Measurements from ENCODE around the gene MYCN. TPM values are rescaled to one million over a fixed set of nuclear protein-coding genes. Genes with fewer than 3 reads are reported as not detected.

Gene MYCN
- total and polyA plus RNA-seq, 2 of the 8 experiments (the other 6 are each of a cell fraction or from before 2014, with no cell fraction given): 87.8 to 137 TPM

DNA sequence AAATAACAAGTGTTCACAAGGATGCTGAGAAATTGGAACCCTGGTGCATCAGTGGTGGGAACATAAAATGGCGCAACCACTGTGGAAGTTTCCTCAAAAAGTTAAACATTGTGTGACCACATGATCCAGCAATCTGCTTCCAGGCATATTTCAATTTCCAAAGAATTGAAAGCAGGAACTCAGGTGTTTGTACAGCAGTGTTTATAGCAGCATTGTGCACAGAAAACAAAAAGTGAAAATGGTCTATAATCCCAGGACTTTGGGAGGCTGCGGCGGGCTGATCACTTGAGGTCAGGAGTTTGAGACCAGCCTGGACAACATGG lies 38.6 kb upstream of the MYCN start:
- Histone ChIP-seq H3K18ac (ENCODE audit: extremely low read depth, low read length) (no peak overlapping the region), H2BK5ac (ENCODE audit: low read depth, low read length) (no peak overlapping the region), H3K14ac (ENCODE audit: insufficient read length) (no peak overlapping the region), H3K9ac (replicated peaks in 1 of 4; ENCODE audit: extremely low read depth in 1 of 4, low read depth in 3 of 4, low read length in 3 of 4) (no peak overlapping the region), H4K20me1 (replicated peaks in 1 of 2; ENCODE audit: control insufficient read depth in 1 of 2, insufficient read depth in 2 of 2, low read length in 2 of 2) (no peaks in the 10 kb centered on the region), H3K36me3 (ENCODE audit: control insufficient read depth in 2 of 4, insufficient read depth in 4 of 4, low read length in 3 of 4) (no peaks in the 10 kb centered on the region), H2BK120ac (replicated peaks; ENCODE audit: low read depth, low read length) (no peak overlapping the region), H2BK15ac (ENCODE audit: low read length) (no peak overlapping the region), H2AK5ac (ENCODE audit: low read depth, low read length) (no peak overlapping the region), H4K91ac (replicated peaks; ENCODE audit: insufficient read length, low read length) (no peak overlapping the region), H2BK12ac (ENCODE audit: low read depth, low read length) (no peak overlapping the region), H3K4me1 (replicated peaks in 1 of 4; ENCODE audit: control insufficient read depth in 3 of 4, insufficient read depth in 4 of 4, low read length in 3 of 4) (no peaks in the 10 kb centered on the region), H4K5ac (ENCODE audit: insufficient read length, low read depth, low read length) (no peak overlapping the region), H3K79me2 (ENCODE audit: control insufficient read depth in 1 of 2, insufficient read depth in 2 of 2, low read length in 2 of 2) (no peaks in the 10 kb centered on the region), H3K27ac (ENCODE audit: low read depth, low read length) (no peak overlapping the region), H3K23me2 (ENCODE audit: low read depth, low read length) (no peaks in the 10 kb centered on the region), H3K4me3 (ENCODE audit: extremely low read depth in 1 of 4, insufficient read depth in 2 of 4, low read depth in 3 of 4, low read length in 4 of 4) (no peak overlapping the region), H3K79me1 (ENCODE audit: low read depth, low read length) (no peaks in the 10 kb centered on the region), H3K4me2 (ENCODE audit: insufficient read depth in 1 of 2, low read depth in 2 of 2, low read length in 2 of 2) (no peak overlapping the region), H3K4ac (replicated peaks; ENCODE audit: insufficient read length, low read depth, low read length) (no peak overlapping the region), H3K56ac (replicated peaks; ENCODE audit: insufficient read length, low read depth, low read length) (no peak overlapping the region), H3K27me3 (replicated peaks in 1 of 4; ENCODE audit: control insufficient read depth in 3 of 4, extremely low read depth in 1 of 4, insufficient read depth in 3 of 4, low read length in 3 of 4) (no peaks in the 10 kb centered on the region), H3K23ac (ENCODE audit: insufficient read length) (no peak overlapping the region), H4K8ac (ENCODE audit: extremely low read depth, insufficient read depth, low read length) (no peak overlapping the region), H2AFZ (ENCODE audit: low read length) (no peak overlapping the region), H2BK20ac (ENCODE audit: low read length) (no peak overlapping the region), H3K9me3 (ENCODE audit: insufficient read depth in 2 of 2, low read depth in 1 of 2, low read length in 1 of 2) (0 out of 4 replicates have a peak, but pooled peaks cover 0 to 7% of the 10 kb centered on the region in 2 experiments)
- ChIA-PET POLR2A (ENCODE audit: partially characterized antibody) (no interaction called here), CTCF (ENCODE audit: partially characterized antibody) (interaction anchor here (1.1 to 1.9 kb wide), 2 partner anchors 38 to 338 kb away, joined by 3 to 5 read pairs; no protein-coding TSS in a partner anchor)
- TF ChIP-seq, protein P1, sequence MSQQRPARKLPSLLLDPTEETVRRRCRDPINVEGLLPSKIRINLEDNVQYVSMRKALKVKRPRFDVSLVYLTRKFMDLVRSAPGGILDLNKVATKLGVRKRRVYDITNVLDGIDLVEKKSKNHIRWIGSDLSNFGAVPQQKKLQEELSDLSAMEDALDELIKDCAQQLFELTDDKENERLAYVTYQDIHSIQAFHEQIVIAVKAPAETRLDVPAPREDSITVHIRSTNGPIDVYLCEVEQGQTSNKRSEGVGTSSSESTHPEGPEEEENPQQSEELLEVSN (IDR thresholded peaks at IDR 0.05): no peak
- TF ChIP-seq NANOG (IDR thresholded peaks at IDR 0.05; ENCODE audit: insufficient read depth, low read depth, low read length, poor library complexity, severe bottlenecking) (no peak), KDM1A (IDR thresholded peaks at IDR 0.05; ENCODE audit: borderline replicate concordance, low read length) (no peak), MAFK (IDR thresholded peaks at IDR 0.05; ENCODE audit: low read depth, low read length) (no peak)
- DNase-seq (ENCODE audit: low read depth in 1 of 2, low spot score in 2 of 2) (no peak), FAIRE-seq (no peak)
- 69% methylated on average over 3 of the region's 3 CpGs; no CpG with 5 or more reads in 1 of the 2 experiments for whole genome bisulfite sequencing, 2 experiments (ENCODE audit: extremely low coverage in 1 of 2, insufficient coverage in 1 of 2, insufficient read length in 1 of 2, insufficient replicate concordance in 2 of 2, low coverage in 1 of 2, low lambda C conversion rate in 2 of 2, missing lambda C conversion rate in 1 of 2)
